Fibroblast of mammary gland (primary cell): Measurements from ENCODE around the gene PDZRN4.

Experiments used
- DNase-seq: peaks from one replicate; pipeline ENCODE4 v3.0.0-alpha.2; 2010; ENCODE audit warnings: low read depth
- H3K4me3 ChIP-seq: 2 replicates; pipeline ENCODE4 v1.5.1; 2011; ENCODE audit warnings: low read depth, mild to moderate bottlenecking, low read length, moderate library complexity; ENCODE audit not compliant: control insufficient read depth
- TF ChIP-seq, protein P1 (sequence below): conservative IDR thresholded peaks from 2 replicates; pipeline ENCODE4 v1.5.1; 2011; ENCODE audit warnings: low read depth, low read length, inconsistent platforms; ENCODE audit not compliant: control insufficient read depth, insufficient read depth

PDZRN4 gene

DNA sequence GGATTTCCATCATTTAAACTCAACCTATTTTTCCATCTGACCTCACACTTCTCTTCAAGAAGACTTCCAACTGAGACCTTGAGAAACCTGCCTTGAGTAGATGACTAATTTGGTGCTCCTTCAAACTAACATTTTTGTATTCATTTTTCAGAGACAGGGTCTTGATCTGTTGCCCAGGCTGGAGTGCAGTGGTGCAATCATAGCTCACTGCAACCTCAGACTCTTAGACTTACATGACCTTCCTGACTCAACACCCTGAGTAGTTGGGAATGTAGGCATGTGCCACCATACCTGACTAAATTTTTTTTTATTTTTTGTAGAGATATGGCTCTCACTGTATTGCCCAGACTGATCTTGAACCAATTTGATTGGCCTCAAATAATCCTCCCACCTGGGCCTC is 389.9 kb downstream of the PDZRN4 start:
- no peak overlapping the region for H3K4me3 ChIP-seq
- TF ChIP-seq, protein P1, sequence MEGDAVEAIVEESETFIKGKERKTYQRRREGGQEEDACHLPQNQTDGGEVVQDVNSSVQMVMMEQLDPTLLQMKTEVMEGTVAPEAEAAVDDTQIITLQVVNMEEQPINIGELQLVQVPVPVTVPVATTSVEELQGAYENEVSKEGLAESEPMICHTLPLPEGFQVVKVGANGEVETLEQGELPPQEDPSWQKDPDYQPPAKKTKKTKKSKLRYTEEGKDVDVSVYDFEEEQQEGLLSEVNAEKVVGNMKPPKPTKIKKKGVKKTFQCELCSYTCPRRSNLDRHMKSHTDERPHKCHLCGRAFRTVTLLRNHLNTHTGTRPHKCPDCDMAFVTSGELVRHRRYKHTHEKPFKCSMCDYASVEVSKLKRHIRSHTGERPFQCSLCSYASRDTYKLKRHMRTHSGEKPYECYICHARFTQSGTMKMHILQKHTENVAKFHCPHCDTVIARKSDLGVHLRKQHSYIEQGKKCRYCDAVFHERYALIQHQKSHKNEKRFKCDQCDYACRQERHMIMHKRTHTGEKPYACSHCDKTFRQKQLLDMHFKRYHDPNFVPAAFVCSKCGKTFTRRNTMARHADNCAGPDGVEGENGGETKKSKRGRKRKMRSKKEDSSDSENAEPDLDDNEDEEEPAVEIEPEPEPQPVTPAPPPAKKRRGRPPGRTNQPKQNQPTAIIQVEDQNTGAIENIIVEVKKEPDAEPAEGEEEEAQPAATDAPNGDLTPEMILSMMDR = no peak
- no peak for DNase-seq

DNA sequence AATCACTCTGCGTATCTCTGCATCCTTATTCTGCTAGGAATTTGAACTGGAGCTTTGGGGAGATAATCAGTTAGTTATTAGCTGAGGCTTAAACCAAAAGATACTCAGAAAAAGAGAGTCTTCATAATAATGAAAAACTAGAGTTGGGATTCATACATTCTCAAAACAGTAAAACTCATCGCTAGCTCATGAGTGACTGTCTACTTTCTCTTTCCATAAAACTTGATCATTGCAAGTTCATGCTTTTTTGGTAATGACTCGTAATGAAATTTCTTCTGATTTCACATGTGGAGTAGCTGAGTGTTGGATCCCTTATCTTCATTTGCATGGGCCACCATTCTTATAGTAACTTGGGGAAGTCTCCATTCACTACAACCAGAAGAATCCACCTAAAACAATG is 397.7 kb downstream of the PDZRN4 start:
- TF ChIP-seq, protein P1 = no peak
- no peak overlapping the region for H3K4me3 ChIP-seq

GRCh38 chr12:41587574-41587973 is 399.5 kb downstream of the PDZRN4 start:
- TF ChIP-seq, protein P1 = no peak
- DNase-seq = no peak
- no peak overlapping the region for H3K4me3 ChIP-seq

More for the DNA sequence above, 397.7 kb downstream of the PDZRN4 start:
- DNase-seq = no peak

GRCh38 chr12:41589878-41590277 is 401.8 kb downstream of the PDZRN4 start:
- DNase-seq = no peak
- H3K4me3 ChIP-seq = no peak overlapping the region
- TF ChIP-seq, protein P1 = no peak

GRCh38 chr12:41596190-41596589 is 408.1 kb downstream of the PDZRN4 start:
- H3K4me3 ChIP-seq = no peak overlapping the region

GRCh38 chr12:41604830-41605229 is 416.7 kb downstream of the PDZRN4 start:
- no peak for DNase-seq
- TF ChIP-seq, protein P1 = no peak
- H3K4me3 ChIP-seq = no peak overlapping the region

More at GRCh38 chr12:41596190-41596589, 408.1 kb downstream of the PDZRN4 start:
- DNase-seq = no peak
- TF ChIP-seq, protein P1 = no peak

DNA sequence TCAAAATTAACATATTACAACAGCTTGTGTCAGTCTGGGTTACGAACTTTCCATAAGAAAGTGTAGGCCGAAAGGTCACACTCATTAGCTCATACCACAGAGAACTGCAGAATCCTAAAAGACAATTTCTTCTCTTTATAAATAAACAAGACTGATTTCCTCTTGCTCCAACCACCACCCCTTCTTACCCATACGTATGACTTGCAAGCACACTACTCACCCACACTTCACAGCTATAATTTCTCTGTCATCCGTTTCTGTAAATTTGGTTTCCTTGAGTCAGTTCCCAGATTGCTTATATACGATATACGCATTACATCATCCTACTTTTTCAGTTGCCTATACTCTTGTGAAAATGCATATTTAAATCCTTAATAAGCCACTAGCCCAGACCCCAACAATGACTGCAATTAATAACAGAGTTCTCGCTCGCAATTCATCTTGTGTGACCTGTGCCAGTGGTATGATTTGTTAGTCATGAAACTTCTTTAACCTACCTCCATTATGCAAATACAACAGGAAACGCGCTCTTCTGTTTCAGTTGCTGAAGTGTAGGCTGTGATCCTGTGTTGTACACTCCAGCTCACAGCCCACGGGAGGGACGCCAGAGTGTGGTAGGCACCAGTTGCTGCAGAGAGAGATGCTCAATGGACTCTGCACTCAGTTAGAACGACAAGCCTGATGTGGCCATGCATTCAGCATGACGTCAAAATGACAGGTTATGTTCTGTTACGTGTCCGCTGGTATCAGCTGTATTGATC is 417.6 kb downstream of the PDZRN4 start:
- TF ChIP-seq, protein P1 = no peak
- no peak for DNase-seq
- no peak overlapping the region for H3K4me3 ChIP-seq
